H1 (cell line): Measurements from ENCODE around the gene RBM34.

Source experiments
- JUND ChIP-seq: IDR thresholded peaks from 2 replicates; pipeline ENCODE4 v1.6.1; 2011; ENCODE audit warnings: mild to moderate bottlenecking, improper control_type of control experiment, low read length
- PHF8 ChIP-seq: fragments of 200-600 bp; sonication (generic); conservative IDR thresholded peaks from 2 replicates; pipeline ENCODE4 v1.7.1; 2012; ENCODE audit warnings: low read depth, mild to moderate bottlenecking, inconsistent platforms, low read length, moderate library complexity
- POLR2A ChIP-seq, 2 experiments: IDR thresholded peaks; 1 replicate in 1 of 2; 2 replicates in 1 of 2; pipeline ENCODE4 v1.6.1; 2011; ENCODE audit warnings: low read depth in 2 of 2, low read length in 2 of 2, mild to moderate bottlenecking in 2 of 2; ENCODE audit errors: control extremely low read depth in 1 of 2
- POLR2AphosphoS5 ChIP-seq: IDR thresholded peaks from 2 replicates; pipeline ENCODE4 v1.6.1; 2011; ENCODE audit warnings: low read depth, low read length
- TEAD4 ChIP-seq: IDR thresholded peaks from 2 replicates; pipeline ENCODE4 v1.6.1; 2012; ENCODE audit warnings: low read depth, low read length, inconsistent platforms, mixed read lengths

DNA sequence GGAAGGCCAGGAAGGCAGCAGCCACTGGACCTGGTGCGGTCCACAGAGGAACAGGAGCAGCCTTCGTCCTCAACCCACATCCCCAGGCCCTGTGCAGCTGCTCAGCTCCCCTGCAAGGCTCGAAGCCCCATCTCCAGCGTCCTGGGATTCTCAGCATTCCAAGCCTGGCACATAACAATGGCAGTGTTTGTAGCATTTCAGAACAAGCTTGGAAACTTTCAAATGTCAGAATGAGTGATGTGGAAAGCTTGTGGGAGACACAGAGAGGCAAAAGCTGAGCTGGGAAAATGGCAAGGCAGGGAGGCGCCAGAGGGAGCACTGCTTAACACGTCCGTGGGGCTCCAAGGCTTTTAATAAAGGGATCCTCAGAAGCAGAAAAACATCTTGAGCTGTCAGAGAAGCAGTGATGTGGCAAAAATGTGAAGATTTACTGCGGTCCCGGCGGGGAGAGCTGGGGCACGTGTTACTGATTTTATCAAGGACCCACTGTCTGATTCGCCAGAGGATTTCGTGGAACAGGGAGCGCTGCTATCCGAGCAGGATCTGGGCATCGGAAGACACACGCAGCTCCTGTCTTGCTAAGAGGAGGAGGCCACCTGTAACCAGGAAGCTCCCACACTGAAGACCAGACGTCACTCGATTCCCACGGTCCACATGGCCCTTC, 70.5 kb downstream of the RBM34 start:
- TF ChIP-seq POLR2A (IDR thresholded peaks at IDR 0.05; ENCODE audit: control extremely low read depth in 1 of 2, low read depth in 2 of 2, low read length in 2 of 2) (peak in 1 of 2 experiments; percentile 56; a peak in 1 of 3 replicates), JUND (no peak), TEAD4 (peak; percentile 99), PHF8 (no peak), POLR2AphosphoS5 (peak; percentile 59; the same call in 1 of the 2 replicates)
